HG03196 (cell line): Measurements from ENCODE around the gene SMG9.
A peak's percentile ranks its signal among the peaks of the same experiment; 100 is the strongest.

ENCODE experiments used
- ATAC-seq: cut with Tn5 transposase; IDR thresholded peaks from one replicate; pipeline ENCODE4 v1.9.1; 2021; ENCODE audit not compliant: unreplicated experiment

Gene SMG9, protein sequence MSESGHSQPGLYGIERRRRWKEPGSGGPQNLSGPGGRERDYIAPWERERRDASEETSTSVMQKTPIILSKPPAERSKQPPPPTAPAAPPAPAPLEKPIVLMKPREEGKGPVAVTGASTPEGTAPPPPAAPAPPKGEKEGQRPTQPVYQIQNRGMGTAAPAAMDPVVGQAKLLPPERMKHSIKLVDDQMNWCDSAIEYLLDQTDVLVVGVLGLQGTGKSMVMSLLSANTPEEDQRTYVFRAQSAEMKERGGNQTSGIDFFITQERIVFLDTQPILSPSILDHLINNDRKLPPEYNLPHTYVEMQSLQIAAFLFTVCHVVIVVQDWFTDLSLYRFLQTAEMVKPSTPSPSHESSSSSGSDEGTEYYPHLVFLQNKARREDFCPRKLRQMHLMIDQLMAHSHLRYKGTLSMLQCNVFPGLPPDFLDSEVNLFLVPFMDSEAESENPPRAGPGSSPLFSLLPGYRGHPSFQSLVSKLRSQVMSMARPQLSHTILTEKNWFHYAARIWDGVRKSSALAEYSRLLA

DNA sequence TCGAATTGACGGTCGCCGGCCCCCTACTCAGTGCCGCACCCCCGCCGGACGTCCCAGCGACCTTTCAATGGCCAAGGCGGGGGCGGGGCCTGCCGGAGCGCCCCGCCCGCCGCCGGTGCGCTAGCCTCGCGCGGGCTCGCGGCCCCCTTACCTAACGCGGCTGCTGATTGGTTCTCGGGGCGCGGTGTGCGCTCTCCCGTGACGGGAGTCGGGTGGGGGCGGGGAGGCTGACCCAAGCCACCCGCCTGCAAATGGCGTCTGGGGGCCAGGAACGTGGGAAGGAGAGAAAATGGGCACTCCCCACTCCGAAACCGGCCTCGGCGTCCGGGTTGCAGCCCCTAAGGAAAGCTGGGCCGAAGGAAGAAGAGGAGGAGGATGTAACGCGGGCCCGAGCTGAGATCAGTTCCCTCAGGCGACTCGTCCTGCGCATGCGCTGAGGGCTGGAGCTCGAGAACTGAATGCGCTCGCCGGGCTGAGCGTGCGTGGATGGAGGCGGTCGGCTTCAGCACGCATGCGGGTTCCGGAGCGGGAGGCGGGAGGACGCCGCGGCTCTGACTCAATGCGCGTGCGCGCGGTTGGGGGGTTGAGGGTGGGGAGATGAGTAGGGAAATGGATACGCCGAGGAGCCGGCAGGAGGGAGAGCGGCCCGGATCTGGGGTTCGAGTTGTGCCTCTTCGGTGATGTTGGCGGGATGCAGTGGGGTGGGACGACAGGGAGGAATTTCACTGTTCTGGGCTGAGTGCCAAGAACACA, at the start of gene SMG9:
Gene SMG9 (minus strand): TSS at position 460 of the 753 bp plus-strand sequence. CDS start 4,221 bp downstream, outside the sequence.
- ATAC-seq, result peak; percentile 57

DNA sequence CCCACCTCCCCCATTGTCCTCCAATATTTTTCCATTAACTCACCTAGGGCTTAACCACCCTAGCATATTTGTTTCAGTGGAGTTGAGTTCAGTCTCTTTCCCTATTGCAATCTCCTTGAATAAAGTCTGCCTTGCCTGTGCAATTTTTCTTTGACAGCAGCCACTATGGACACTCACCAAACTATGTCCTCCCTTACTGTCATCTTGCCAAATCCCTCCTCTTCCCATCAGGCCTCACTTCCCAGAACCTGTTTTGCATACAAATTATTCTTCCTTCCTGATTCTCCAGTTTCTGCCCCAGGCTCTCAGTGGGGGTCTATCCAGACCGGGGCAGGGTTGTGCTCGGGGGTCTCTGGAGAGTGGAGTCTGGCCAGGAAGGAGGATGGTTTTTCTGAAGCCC, 49.7 kb upstream of the SMG9 start:
- no peak for ATAC-seq

DNA sequence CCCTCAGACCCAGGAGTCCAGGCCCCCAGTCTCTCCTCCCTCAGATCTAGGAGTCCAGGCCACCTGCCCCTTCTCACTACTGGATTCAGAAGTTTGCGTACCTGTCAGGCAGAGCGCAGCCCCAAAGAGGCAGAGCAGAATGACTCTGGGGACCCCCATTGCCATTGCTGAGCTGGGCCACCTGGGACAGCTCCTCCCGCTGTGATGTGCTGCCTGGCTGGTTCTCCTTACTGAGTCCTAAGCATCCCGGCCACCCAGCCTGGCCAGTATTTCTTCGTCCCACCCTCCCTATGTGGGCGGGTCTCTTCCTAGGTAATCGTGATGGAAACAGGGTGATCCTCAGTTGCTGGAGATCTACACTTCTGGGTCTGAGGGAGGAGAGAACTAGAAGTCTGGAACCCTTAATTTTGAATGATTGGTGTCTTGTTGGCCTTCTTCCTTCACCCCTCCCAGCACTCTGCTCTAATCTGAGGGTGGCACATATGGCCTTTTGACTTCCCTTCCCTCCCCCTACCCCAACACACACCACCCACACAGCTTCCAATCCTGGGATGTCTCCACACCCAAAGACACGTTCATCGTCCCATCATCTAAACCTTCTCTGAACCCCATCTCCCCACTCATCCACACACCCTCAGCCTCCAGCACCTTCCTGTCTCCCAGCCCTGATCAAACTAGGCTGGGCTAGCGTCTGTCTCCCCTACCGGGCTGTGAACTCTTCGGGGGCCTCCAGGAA, 47.6 kb upstream of the SMG9 start, which contains the start of gene LYPD5:
Gene LYPD5 (minus strand): TSS at position 232 of the 736 bp plus-strand sequence. CDS start 67 bp downstream, at position 165.
- no peak for ATAC-seq

DNA sequence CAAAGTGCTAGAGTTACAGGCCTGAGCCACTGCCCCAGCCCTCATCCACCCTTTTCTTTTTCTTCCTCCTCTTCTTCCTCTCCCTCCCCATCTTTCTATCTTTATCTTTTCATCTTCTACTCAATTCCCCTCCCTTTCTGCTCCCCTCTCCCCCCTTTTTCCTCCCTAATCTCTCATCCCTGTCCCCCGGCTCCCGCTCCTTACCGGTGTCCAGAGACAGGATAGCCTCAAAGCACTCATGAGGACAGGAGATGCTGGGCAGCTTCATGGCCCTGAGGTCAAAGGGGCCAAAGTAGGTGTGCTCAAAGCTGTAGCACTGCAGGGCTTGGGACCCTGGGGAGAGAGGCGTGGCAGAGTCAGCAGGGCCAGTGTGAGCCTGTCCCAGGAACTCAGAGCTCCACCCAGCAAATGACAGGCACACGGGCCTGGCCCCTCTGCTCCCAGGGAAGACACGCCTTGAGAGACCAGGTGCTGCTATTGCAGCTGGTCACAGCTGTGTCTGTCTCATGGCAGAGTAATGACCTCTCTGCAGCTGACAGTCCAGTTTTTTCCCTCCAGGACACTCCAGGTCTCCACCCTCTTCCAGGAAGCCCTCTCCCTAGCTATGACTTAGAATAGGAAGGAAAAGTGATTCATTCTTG, 44.9 kb upstream of the SMG9 start:
- ATAC-seq, result no peak

DNA sequence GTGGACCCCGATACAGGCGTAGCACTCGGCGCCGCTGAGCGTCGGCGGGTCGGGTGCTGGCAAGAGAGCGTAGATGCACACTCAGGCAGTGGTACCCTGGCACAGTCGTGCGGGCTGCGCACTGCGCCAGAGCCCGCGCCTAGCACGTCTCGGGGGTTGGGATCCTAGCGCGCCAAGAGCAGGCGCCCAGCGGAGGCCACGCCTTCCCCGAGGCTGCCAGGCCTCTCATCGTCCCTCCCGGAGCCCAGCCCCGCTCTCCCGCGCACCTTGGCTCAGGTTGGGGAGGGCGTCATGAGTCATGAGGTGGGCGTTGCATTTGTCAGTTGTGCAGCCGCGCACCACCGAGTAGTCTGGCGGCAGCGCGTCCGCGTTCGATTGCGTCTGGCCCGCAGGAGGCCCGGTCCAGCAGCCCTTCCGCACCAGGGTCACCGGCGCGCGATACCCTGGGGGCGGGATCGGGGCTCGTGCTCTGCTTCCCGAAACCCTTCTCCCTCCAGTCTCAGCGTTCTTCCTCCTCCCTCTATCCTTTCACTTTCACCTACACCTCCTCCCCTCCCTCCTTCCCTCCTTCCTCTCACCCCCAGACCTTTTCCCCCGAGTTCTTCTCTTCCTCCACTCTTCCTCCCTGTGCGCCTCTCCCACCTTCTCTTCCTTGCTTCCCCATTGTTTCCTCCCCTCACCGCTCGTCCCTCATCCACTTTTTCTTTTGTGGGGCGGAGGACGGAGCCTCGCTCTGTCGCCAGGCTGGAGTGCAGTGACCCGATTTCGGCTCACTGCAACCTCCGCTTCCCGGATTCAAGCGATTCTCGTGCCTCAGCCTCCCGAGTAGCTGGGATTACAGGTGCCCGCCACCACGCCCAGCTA, 44.0 kb upstream of the SMG9 start:
- no peak for ATAC-seq

DNA sequence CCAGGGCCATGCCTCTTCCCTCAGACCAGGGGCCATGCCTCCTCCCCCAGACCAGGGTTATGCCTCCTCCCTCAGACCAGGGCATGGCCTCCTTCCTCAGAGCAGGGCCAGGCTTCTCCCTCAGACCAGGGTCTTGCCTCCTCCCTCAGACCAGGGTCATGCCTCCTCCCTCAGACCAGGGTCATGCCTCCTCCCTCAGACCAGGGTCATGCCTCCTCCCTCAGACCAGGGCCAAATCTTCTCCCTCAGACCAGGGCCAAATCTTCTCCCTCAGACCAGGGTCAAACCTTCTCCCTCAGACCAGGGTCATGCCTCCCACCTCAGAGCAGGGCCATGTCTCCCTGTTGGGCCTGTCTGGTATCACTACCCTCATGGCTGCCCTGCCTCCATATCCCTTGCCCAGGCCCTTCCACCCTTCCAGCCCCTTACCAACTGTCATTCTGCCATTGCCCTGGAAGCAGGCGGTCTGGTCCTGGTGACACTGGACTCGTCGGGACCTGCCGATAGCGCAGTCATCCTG, 43.3 kb upstream of the SMG9 start:
- no peak for ATAC-seq

DNA sequence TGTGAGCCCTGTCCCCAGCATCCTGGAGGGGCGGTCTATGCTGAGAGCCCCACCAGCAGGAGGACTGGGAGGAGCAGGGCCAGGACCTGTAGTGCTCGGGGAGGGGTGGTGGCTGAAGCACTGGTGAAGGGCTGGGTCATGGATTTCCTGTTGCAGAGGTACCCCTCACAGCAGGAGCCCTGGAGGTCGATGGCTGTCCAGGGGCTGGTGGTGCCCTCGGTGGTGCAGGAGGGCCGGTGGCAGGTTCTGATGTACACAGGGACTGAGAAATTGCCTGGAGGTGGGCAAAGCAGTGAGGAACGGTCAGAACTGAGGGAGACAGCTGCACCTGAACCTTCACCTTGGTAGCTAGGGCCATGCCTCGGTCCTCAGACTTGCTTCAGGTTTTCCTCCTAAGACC, 42.8 kb upstream of the SMG9 start:
- ATAC-seq, result no peak

DNA sequence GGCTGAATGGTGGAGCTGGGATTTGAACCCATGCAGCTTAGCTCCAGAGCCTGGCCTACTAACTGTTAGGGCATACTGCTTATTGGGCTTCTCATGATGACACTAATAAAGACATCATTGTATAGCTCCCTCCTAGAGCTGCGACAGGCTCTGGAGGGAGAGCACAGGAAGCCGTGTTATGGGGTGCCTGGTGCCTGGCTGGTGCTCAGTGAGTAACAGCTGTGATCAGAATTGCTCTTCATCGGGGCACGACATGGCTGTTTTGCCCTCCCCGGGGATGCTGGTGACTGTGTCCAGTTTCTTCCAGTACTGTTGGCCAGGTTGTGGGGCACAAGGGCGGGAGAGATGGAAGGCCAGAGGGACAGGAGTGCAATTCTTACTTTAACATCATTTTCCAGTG, 42.4 kb upstream of the SMG9 start:
- no peak for ATAC-seq

DNA sequence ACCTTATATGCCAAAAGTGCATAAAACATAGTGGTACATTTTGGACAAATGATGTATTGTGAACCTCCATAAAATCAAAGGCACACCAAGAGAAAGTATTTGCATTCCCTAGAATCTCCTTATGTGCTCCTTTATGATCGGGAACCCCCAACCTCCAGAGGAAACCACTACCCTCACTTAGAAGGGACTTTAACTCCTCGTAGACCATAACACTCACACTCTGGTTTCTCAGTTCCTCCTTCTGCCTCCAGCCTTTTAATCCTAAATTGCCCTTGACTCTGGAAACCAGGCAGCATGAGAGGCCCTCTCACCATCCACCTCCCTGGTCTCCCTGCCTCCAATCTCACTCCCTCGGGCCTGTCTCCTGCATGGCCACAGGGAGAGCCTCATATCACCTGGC, 35.8 kb upstream of the SMG9 start:
- ATAC-seq, result no peak

DNA sequence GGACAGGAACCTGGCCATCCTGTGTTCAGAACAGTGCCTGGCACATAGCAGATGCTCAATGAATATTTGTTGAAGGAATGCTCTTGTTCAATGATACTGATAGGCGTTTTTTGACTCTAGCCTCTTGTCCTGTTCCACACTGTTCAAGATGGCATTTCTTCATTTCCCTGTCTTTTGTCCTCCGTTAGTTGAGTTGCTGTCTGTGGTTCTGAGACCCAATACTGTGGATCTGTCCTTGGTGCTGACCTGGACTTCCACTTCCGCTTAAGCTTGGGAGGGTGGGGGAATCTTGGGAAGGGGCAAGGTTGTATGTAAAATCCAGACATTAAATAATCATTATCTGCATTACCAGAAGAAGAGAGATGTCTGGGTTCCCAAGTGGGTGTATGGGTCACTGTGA, 34.3 kb upstream of the SMG9 start:
- no peak for ATAC-seq

DNA sequence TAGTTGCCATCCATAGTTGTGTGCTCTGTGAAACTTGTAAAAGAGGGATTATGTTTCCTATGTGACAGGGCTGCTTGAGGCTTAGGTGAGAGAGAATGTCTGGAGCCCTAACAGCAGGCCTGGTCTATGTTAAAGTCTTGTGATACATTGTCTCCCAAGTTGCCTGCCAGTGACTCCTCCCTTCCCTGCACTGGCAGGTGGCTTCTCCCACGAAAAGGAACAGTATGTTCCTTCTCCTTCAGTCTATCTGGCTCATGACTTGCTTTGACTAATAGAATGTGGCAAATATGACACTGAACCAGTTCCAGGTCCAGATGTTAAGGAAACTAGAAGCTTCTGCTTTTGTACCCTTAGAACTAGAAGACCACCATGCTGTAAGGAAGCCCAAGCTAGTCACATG, 31.9 kb upstream of the SMG9 start:
- ATAC-seq, result no peak

DNA sequence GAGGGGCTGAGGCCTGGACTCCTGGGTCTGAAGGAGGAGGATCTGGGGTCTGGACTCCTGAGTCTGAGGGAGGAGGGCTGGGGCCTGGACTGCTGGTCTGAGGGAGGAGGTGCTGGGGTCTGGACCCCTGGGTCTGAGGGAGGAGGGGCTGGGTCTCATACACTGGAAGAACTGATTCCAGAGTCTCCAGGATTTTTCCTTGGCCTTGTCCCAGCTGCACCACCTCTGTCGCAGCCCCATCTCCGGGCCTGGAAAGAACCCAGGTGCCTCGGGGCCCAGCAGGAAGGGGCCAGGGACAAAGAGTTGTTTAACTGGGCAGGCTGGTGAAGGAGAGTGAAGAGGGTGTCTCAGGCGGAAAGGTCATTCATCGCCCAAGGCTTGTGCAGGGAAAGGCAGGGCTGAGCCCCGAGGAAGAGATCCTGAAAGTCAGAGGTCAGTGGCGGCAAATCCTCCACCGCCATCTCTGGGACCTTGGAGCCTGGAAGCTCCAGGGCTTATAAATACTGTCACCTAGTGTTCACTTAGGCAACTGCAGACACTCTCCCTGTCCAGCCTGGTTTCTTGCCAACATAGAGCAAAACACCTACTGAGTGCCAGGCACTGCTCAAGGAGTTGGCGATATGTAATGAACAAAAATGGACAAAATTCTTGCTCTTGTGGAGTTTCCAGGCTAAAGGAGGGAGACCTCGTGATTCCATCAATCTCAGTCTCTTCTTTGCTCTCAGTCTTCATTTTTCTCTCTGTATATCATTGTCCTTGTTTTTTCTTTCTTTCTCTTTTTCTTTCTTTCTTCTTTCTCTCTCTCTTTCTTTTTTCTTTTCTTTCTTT, 30.4 kb upstream of the SMG9 start:
- no peak for ATAC-seq

DNA sequence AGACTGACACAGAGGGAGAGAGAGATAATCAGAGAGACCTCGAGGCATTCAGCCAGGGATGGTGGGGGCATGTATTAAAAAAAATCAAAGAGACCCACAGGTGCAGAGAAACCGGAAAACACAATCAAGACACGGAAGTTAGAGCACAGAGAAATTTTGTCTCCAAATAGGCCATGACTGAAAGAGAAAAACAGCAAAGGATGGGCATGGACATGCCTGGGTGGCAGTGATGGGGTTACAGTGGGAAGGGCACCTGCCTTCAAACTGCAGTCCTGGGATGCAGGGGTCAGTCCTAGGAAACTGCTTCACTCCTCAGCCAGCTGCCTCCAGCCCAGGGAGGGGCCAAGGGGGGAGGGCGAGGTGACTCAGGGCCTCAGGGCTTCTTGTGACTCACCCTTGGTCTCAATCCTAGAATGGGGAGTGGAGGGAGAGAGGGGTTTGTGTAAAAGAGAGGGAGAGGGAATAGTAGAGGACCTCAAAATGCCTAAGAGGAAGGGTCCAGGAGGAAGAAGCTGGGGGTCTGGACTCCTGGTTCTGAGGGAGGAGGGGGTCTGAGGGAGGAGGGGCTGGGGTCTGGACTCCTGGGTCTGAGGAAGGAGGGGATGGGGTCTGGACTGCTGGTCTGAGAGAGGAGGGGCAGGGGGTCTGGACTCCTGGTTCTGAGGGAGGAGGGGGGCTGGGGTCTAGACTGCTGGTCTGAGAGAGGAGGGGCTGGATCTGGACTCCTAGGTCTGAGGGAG, 29.6 kb upstream of the SMG9 start:
- ATAC-seq, result no peak

DNA sequence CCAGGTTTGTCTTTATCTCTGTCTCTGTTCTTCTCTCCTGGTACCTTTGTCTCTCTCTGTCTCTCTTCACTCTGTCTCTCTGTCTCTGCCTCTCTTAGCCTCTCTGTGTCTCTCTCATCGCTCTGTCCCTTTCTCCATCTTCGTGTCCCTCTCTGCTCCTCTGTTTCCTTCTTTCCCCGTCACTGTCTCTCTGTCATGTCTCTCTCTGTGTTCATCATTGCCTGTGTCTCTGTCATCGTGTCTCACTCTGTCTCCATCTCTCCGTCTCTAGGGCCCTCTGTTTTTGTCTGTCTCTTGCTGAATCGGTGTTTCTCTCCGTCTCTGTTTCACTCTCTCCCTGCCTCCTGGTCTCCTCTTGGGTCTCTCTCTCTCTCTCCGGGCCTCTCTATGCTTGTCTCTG, 28.9 kb upstream of the SMG9 start:
- ATAC-seq, result no peak

DNA sequence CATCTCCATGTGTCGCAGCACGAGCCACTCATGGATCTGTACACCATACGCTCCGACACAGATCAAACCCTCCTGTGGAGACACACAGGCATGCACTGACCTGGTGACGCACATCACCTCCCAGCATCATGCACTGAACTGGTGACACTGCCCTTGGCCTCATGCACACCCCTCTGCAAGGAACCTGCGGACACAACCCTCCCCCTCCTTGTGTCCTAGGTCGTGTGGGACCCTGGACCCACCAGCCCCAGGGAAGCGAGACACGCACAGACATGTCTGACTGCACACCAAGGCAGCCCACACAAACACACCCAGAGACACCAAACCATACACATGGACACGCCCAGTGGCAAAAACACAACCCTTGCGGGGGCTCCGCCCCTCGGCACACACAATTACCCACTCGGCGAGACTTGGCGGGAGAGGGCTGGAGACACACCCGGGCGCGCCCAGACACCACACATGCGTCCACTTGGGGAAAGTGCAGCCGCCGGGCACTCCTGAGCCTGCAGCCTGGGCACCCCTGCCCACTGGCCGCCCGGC, 28.0 kb upstream of the SMG9 start:
- ATAC-seq, result no peak

DNA sequence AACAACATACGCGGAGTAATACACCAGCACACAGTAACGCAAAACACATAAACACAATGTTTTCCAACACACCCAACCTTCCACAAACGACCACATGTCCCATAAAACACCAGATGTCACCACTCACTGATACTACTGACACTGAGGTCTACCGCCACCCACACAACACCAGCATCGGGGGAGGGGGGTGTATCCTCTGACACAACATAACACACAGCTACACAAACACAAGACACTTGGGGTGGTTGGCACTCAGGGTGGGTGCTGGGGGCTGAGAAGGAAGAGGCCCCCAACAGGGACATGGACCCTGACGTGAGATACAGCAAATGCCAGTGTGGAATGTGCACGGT, 27.5 kb upstream of the SMG9 start:
- no peak for ATAC-seq

DNA sequence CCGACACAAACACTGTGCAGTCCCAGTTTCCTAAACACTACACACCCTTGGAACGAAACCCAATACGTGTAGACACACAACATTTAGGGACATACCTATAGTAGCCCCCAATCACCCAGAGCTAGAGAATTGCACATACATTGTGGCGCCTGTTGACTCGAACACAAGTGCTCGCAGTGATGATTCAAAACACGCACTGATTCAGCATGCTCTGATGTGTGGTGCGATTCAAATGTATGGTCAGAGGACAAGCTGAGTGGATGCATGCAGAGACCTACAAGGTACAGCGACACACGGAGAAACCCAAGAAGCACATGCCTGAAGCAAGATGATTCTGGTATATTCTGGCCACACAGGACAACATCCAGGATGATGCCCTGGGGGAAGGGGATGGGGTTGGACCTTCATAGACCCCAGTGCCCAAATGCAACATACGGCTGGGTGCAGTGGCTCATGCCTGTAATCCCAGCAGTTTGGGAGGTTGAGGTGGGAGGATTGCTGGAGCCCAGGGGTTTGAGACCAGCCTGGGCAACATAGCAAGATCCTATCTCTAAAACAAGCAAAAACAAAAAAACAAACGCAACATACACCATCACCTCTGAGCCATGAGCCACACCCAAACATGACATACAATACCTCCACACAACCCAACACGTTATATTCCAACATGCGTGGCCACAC, 27.0 kb upstream of the SMG9 start:
- ATAC-seq, result no peak
